Lung (tissue), 12 donors: ENCODE measurements around the gene GABPB1. TPM values are rescaled to one million over a fixed set of nuclear protein-coding genes. Genes with fewer than 3 reads are reported as not detected.
"Not testable (repeated sequence)": the region's sequence is repeated elsewhere in the genome, so short reads cannot be mapped to it uniquely, and the experiment has no call there.

Source experiments
- ATAC-seq: fragments of 200-7000 bp; cut with Tn5 transposase; one replicate; pipeline ENCODE4 v1.9.1; 2020; ENCODE audit warnings: moderate number of reproducible peaks; ENCODE audit not compliant: insufficient read depth, low FRiP score
- DNase-seq, 3 donors: peaks; one replicate each; pipeline ENCODE4 v3.0.0-alpha.2; 2013 to 2017
- H3K27ac ChIP-seq, 2 donors: one replicate each; pipeline ENCODE4 v1.5.1; 2013; ENCODE audit warnings: mild to moderate bottlenecking in 2 of 2, moderate library complexity in 2 of 2, control low read depth in 1 of 2, inconsistent platforms in 1 of 2, low read depth in 1 of 2, low read length in 1 of 2
- H3K27me3 ChIP-seq, 3 donors: one replicate each; pipeline ENCODE4 v1.5.1; 2013; ENCODE audit warnings: low read length in 2 of 3; ENCODE audit not compliant: control insufficient read depth in 3 of 3, insufficient read depth in 3 of 3
- H3K36me3 ChIP-seq, 4 donors: one replicate each; pipeline ENCODE4 v1.5.1; 2013; ENCODE audit warnings: low read length in 4 of 4, mild to moderate bottlenecking in 1 of 4, moderate library complexity in 1 of 4; ENCODE audit not compliant: control insufficient read depth in 4 of 4, insufficient read depth in 4 of 4
- H3K4me1 ChIP-seq, 5 donors: one replicate each; pipeline ENCODE4 v1.5.1; 2013; ENCODE audit warnings: low read length in 5 of 5, mild to moderate bottlenecking in 2 of 5, moderate library complexity in 1 of 5; ENCODE audit not compliant: control insufficient read depth in 5 of 5, insufficient read depth in 5 of 5
- H3K4me3 ChIP-seq: one replicate; pipeline ENCODE4 v1.5.1; 2013; ENCODE audit warnings: mild to moderate bottlenecking, control low read depth, moderate library complexity
- H3K9ac ChIP-seq, 2 donors: one replicate each; pipeline ENCODE4 v1.5.1; 2013; ENCODE audit warnings: low read length in 2 of 2, control low read depth in 1 of 2; ENCODE audit not compliant: insufficient read depth in 1 of 2
- H3K9me3 ChIP-seq, 4 donors: one replicate each; pipeline ENCODE4 v1.5.1; 2013; ENCODE audit warnings: low read length in 3 of 4, mild to moderate bottlenecking in 1 of 4, moderate library complexity in 1 of 4; ENCODE audit not compliant: control insufficient read depth in 4 of 4, insufficient read depth in 3 of 4
- CTCF ChIP-seq: IDR thresholded peaks from 2 replicates; pipeline ENCODE4 v1.5.1; 2012; ENCODE audit warnings: mild to moderate bottlenecking; ENCODE audit errors: control extremely low read depth, extremely low read depth
- WGBS, 2 donors: extraction: QIAGEN DNeasy Blood & Tissue Kit; methylation state at CpG; one replicate each; pipeline ENCODE4 v1.1.7; 2013; 5-methylcytosine and 5-hydroxymethylcytosine counted together
- polyA plus RNA-seq, 2 donors: library from polyadenylated mRNA; stranded (reverse); fragments of 200-250 nt; gene quantifications; one replicate each; pipeline ENCODE4 v1.2.1, GENCODE V29; 2013
- total RNA-seq, 2 donors: library from RNA; depleted of rRNA in 1 of 2; stranded (reverse); fragments of >200 nt in 1 of 2; gene quantifications; one replicate each; pipeline ENCODE4 v1.2.1, GENCODE V29; 2014 to 2021
- donor health status: control.
- donor health status: control.
- donor health status: Bipolar disorder and iron deficiency.
- donor health status: healthy.
- donor health status: DM: yes; HTN: yes; CAD: no.

The GABPB1 gene
- total and polyA plus RNA-seq, 4 donors = 6.1 to 42.8 (median 13.6) TPM

- Histone ChIP-seq H3K9me3 (no peaks in the 10 kb centered on the region), H3K27me3 (no peaks in the 10 kb centered on the region), H3K9ac (no peak overlapping the region), H3K27ac (no peak overlapping the region), H3K36me3 (no peaks in the 10 kb centered on the region), H3K4me1 (no peaks in the 10 kb centered on the region), H3K4me3 (no peak overlapping the region)
- 69 to 80% methylated on average over 1 of the region's 1 CpG for WGBS, 2 donors
- DNase-seq (no peak), ATAC-seq (no peak)
- TF ChIP-seq CTCF = no peak
Measured at GRCh38 chr15:50381438-50381837, 26.4 kb upstream of the GABPB1 start.

- no peak for ATAC-seq
Measured at GRCh38 chr15:50380089-50380488, 25.1 kb upstream of the GABPB1 start.

GRCh38 chr15:50379413-50379812 is 24.4 kb upstream of the GABPB1 start:
- H3K27me3 ChIP-seq, ATAC-seq, H3K27ac ChIP-seq, H3K9me3 ChIP-seq, H3K36me3 ChIP-seq, H3K4me3 ChIP-seq, DNase-seq, H3K4me1 ChIP-seq, H3K9ac ChIP-seq: not testable (repeated sequence)
- WGBS, 2 donors = 98 to 99% methylated on average over 7 of the region's 7 CpGs

More at GRCh38 chr15:50380089-50380488, 25.1 kb upstream of the GABPB1 start:
- Histone ChIP-seq H3K36me3 (no peaks in the 10 kb centered on the region), H3K27me3 (no peaks in the 10 kb centered on the region), H3K27ac (no peak overlapping the region), H3K4me1 (no peaks in the 10 kb centered on the region), H3K4me3 (no peak overlapping the region), H3K9me3 (no peaks in the 10 kb centered on the region), H3K9ac (no peak overlapping the region)
- WGBS, 2 donors = 56 to 79% methylated on average over 1 of the region's 1 CpG
- no peak for DNase-seq
- TF ChIP-seq CTCF = no peak

GRCh38 chr15:50378776-50379175 is 23.8 kb upstream of the GABPB1 start:
- H3K4me1 ChIP-seq = no peaks in the 10 kb centered on the region
- peak overlapping the region in 1 of 2 donors; percentile 53 for H3K27ac ChIP-seq
- no peak overlapping the region for H3K4me3 ChIP-seq
- 94 to 95% methylated on average over 1 of the region's 1 CpG for WGBS, 2 donors
- no peaks in the 10 kb centered on the region for H3K36me3 ChIP-seq
- TF ChIP-seq CTCF = no peak
- no peaks in the 10 kb centered on the region for H3K9me3 ChIP-seq
- H3K9ac ChIP-seq = no peak overlapping the region
- no peak for DNase-seq
- no peak for ATAC-seq
- H3K27me3 ChIP-seq = no peaks in the 10 kb centered on the region
